ENCODE data around the gene C6orf62.

DNA sequence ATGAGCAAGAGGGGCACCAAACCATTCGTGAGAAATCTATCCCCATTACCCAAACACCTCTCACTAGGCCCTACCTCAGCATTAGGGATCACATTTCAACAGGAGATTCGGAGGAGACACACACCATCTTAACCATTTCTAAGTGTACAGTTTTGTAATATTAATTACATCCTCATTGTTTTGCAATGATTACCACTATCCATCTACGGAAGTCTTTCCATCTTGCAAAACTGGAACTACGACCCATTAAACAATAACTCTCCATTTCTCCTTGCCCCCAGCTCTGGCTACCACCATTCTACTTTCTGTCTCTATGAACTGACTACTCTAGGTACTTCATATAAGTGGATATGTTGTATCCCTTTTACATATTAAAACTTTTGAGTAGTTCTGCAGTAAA is 32.0 kb downstream of the C6orf62 start:
- TF ChIP-seq, protein P1, sequence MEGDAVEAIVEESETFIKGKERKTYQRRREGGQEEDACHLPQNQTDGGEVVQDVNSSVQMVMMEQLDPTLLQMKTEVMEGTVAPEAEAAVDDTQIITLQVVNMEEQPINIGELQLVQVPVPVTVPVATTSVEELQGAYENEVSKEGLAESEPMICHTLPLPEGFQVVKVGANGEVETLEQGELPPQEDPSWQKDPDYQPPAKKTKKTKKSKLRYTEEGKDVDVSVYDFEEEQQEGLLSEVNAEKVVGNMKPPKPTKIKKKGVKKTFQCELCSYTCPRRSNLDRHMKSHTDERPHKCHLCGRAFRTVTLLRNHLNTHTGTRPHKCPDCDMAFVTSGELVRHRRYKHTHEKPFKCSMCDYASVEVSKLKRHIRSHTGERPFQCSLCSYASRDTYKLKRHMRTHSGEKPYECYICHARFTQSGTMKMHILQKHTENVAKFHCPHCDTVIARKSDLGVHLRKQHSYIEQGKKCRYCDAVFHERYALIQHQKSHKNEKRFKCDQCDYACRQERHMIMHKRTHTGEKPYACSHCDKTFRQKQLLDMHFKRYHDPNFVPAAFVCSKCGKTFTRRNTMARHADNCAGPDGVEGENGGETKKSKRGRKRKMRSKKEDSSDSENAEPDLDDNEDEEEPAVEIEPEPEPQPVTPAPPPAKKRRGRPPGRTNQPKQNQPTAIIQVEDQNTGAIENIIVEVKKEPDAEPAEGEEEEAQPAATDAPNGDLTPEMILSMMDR (conservative IDR thresholded peaks at IDR 0.05): no peak
- no peak for TF ChIP-seq ZFX (IDR thresholded peaks at IDR 0.05)

Measured in C4-2B (cell line).